Inflammatory macrophage (primary cell): ENCODE measurements around the gene LY6G6C.

ENCODE experiments used
- DNase-seq, 2 donors: peaks; one replicate each; pipeline ENCODE4 v3.0.0-alpha.2; 2020 to 2022

The LY6G6C gene

DNA sequence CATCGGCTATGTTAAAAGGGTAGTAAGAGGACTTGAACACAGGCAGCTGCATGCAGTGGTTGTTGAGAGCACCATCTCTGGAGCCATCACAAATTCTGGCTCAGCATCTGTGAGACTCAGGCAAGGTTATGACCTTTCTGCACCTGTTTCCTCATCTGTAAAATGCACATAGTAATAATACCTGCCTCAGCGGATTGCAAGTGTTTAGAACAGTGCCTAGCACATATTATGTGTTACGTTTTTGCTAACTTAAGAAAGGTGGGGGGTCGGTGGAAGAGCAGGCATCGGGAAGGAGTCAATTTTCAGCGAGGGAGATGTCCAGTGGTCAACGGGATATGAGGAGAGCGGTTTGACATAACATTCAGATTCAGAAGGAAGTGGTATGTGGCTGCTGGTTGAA is 43.6 kb downstream of the LY6G6C start:
- DNase-seq: no peak

DNA sequence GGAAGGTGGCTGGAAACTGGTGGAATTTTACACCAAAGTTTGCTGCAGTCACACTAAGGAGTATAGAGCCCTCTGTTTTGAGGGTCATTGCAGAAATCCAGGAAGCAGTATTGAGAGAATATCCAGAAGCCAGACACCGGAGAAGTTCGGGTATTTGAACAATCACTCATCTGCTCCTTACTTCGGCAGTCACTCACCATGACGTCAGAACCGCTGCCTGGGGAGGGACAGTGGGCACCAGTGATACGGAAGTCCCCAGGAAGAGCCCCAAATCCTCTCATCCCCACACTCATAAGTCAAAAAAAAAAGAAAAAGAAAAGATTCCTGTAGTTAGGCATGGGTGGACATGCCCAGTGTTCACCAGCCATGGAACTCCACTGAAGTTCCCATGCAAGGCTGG is 44.6 kb downstream of the LY6G6C start:
- DNase-seq: no peak

- DNase-seq: no peak
Observed at GRCh38 chr6:31676322-31676903, 45.1 kb downstream of the LY6G6C start.

GRCh38 chr6:31669676-31670075 is 51.9 kb downstream of the LY6G6C start, which contains the start of gene LY6G5B:
TSS of gene LY6G5B (plus strand) at chr6:31669976. CDS start at chr6:31670951, 975 bp downstream.
- DNase-seq: no peak
